GM19467 (cell line): ENCODE data around the gene KLHL29.

Experiments
- ATAC-seq: cut with Tn5 transposase; IDR thresholded peaks from one replicate; pipeline ENCODE4 v1.9.1; 2021; ENCODE audit warnings: mild to moderate bottlenecking, moderate library complexity; ENCODE audit not compliant: unreplicated experiment

KLHL29 gene

DNA sequence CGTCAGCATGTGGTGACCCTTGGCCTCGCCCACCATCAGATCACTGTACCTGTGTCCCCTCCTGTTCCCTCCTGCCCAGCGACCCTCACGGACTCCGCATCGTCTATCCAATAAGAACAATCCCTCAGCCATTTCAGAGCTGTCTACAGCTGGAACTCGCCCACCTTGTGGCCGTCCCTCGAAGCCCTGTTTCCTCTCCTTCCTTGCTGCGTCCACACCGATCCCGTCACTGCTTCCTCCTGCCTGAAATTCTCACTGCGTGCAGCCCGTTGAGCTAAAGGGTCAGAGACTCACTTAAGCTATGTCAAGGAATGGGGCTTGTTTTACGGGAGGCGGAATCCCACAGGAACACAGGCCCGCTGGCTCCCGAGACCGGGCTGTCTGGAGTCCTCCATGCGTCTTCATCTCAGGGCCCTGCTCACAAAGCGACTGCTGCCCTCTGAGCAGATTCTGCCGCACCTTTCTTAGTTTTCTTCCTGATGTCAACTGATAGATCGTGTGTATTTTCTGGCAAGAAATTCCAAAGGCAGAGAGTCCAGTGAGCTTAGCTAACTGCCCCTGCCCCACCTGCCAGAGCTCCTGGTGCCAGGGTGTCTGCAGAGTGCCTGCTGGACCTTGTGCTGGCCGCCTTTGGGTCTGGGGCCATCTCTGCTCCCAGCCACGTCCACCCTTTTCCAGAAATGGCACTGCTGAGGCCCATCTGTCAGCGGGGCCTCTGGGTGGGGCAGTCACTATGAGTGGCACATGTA, 35.3 kb downstream of the KLHL29 start:
- no peak for ATAC-seq

DNA sequence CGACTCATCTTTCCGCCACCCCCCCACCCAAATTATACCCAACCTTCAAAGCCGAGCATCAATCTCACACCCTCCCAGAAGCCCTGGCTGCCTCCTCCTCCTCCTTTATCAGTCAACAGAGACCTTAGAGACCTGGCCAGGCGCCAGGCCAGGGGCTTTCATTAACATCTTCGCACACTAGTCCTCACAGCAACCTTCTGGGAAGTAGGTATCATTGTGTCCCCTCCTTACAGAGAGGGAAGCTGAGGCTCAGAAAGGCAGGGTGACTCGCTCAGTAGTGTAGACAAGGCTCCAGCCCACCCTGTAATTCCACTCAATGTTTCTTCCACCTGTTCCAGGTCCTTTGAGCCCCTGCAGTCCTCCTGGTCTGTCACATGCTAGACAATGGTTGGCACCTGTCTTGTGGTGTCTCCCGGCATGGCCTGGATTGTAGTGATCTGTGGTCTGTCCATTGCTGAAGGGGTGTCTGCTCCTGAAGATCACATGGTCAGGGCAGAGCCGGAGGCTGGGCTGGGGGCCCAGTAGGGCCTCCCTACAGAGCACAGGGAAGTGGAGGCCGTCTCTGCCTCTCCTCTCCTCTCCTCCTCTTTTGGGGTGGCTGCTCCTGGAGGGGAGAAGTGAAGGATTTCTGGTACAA, 36.0 kb downstream of the KLHL29 start:
- ATAC-seq: no peak

DNA sequence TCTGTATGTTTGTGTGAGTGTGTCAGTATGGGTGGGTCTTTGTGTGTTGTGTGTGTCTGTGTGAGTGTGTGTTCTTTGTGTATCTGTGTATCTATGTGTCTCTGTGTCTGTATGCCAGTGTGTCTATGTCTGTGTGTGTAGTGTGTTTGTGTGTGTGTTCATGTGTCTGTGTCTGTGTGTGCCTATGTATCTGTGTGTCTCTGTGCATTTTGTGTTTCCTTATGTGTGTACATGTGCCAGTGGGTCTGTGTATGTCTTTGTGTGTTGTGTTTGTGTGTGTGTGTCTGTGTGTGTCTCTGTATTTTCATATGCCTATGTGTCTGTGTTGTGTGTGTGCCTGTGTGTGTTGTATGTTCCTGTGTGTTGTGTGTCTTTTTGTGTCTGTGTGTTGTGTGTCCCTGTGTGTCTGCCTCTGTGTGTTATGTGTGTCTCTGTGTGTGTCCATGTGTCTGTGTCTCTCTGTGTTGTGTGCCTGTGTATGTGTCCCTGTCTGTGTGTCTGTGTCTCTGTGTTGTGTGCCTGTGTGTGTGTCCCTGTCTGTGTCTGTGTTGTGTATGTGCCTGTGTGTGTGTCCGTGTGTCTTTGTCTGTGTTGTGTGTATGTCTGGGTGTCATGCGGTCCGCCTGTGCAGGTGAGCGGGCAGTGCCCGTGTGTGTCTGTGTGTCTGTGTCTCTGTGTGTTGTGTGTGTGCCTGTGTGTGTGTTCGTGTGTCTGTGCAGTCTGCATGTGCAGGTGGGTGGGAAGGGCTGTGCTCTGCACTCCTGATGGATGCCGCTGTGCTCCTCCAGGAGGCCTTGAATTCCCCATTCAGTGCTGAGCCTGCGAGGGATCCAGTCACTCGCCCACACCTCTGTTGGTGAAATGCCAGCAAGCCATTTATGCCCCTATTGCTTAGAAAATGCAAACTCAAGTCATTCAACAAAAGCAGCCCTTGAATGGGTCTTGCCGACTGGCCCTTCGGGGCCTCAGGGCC, 37.4 kb downstream of the KLHL29 start:
- no peak for ATAC-seq

DNA sequence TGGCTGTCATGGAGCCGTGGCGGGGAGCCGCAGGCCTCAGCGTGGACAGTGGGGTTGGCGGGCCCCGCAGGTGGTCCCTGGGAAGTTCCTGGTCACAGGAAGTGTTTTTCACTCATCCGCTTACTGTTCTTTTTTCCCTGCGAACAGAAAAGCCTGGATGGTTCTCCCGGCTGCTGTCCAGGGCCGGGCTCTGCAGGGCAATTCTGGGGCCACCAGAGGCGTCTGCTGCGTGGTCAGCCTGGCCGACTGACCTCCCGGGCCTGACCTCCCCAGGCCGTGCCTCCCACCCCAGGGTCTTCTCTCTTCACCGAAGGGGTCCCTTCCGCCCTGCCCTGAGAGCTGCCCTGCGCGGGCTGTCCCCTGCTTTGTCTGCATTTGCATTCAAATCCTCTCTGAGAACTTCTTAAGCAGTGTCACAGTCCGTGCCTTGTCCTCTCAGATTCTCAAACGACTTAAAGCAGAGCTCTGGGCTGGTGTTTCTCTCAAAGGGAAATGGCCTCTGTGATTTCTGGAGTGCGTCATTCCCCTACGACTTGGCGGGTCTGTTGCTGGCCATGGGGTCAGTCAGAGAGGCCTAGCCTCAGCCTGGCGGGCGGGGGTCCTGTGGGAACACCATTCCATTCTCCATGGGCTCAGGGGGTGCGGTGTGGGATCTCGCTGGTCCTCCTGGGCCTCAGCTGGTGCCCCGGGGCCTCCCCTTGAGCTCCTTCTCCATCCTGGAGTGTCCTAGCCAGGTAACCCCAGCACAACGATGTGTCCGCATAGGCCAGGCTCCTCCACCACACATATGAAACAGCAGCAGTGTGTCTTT, 38.3 kb downstream of the KLHL29 start:
- no peak for ATAC-seq

DNA sequence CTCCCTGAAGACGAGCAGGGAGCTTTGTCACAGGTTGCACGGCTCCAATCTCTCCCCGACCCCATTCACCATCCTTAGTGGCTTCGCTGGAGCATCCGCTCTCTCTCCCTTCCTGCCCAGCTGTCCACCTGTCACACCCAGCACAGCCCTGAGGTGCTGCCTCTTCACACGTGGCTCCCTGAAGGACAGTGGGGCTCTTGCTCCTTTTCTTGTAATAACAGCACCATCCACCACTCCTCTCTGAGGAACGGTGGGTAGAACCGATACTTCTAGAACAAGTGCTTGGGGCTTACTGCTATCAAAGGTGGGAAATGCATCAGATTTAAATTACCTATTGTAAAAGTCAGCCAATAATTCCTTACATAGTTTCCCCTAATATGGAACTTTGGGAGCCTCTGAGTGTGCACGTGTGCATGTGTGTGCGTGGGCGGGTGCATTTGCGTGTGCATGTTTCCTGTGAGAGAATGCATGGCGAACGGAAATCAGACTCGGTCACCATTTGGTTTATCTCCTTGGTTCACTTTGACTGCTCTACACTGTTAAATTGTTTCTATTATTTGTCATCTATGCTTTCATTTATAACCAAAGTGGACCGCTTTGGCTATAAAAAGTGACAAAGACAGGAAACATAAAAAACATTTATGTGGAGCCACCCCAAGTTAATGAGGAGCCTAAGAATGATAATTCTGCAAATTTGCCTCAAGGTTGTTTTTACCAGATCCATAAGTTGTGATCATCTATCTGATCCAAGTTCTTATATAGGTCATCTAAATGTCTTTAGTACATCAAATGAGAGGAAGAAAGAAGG, 39.1 kb downstream of the KLHL29 start:
- no peak for ATAC-seq

DNA sequence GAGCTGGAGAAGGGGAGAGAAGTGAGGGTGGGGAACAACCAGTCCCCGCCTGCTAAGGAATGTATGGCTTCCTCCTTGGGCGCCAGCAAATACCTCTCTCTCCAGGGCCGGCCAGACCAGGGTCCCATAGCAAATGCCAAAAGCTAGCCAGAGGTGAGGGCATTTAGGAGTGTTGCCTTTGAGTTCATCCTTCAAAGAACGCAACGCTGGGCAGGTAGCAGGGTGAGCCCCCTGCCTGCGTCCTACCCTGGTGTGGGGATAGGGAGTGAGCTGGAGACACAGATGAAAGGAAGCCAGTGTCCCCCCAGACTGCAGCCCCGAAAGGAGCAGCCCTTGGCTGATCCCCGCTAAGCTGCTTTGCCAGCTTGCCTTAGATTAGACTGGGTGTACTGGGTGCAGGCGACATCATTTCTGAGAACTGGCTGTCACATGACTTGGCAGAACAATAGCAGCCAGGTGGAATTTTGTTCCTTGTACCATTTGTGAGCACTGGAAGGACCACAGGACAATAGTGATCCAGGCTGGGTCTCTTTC, 40.4 kb downstream of the KLHL29 start:
- ATAC-seq: no peak

DNA sequence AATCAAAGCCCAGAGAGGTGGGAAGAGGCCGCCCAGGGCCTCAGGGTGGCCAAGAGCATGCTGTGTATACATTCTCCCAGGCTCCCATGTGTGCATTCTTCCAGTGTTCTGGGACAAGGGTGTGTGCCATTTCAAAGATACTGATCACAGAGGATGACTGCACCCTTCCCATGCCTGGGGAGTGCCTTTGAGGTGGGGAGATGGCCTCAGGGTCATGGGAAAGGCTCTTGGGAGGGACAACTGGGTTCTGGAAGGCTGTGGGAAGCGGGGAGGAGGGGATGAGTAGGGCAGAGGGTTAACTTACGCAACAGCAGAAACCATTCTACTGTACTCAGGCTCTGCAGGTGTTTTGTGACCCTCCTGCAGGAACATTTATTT, 40.9 kb downstream of the KLHL29 start:
- no peak for ATAC-seq

DNA sequence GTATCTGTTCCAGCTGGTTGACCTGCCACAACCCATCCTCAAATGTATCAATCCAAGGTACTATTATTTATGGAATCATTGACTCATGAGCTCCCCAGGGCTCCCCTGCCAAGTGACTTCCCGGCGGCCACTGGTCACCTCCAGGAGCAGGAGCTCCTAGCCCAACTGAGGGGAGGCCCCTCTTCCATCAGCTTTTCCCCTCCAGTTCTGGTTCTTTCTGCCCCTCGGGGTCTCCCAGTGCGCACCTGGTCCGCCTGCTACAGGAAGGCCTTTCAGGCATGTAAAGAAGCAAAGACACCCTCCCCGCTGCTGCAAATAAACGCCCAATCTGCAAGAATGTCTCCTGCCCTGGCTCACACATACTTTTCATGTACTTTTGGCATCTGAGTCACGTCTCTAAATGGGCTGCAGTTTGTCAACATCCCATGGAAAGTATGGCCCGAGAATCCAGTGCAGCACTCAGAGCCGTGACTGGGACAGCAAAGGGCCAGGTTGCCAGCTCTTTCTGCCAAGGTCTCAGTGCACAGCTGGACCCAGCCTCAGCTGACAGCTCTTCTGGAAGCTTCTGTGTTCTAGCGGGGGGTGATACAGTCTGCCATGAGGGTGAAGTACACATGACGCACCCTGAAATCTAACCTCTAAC, 41.4 kb downstream of the KLHL29 start:
- ATAC-seq: no peak

DNA sequence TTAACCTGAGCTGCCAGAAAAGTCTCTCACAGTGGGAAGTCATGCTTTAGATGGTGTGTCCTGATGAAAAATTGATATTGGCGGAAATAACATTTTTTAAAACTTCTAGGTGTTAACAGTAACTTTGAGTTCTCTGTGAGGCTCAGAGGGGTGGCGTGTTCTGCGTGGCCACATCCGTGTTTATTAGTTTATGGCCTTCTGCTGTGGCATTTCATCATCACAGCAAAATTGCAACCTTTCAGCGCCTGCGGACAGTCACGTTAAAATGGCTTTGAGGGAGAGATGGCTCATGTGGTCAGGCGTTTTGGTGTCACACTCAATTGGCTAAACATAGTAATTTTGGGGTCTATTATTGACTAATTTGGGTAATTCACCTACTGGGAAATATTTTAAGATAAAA, 42.4 kb downstream of the KLHL29 start:
- ATAC-seq: no peak

DNA sequence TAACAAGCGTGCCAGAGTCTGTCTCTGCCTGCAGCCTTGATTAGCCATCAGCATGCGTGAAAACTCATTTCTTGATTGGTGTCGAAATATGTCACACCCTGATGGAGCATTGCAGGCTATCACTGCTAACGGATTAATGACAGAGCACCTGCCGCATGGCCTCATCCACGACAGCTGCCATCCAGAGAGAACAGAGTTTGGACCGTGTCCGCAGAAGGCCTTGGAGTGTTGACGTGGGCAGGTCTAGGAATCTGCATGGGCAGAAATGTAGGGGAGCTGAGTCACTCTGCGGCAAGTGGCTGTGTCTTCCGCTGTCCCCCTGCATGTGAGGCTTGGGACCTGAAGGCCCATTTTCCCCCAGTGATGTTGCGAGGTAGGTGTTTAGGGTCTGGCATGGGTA, 43.0 kb downstream of the KLHL29 start:
- no peak for ATAC-seq

DNA sequence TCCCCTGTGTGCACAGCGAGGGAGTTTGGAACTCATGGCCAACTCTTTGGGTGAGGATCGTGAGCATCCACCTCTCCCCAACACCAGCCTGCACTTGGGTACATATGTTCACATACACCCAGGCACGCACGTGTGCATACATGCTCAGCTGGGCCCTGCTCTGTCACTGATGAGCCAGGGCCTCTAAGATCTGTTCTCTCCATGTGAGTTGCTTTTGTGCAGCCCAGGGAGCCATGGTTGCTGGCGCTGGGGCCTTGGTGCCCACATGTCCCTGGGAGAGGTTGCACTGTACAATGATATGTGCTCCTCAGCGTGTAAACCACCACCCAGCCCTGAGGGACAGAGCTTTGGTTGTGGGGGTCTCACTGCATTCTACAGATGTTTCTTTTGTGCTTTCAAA, 44.1 kb downstream of the KLHL29 start:
- no peak for ATAC-seq

DNA sequence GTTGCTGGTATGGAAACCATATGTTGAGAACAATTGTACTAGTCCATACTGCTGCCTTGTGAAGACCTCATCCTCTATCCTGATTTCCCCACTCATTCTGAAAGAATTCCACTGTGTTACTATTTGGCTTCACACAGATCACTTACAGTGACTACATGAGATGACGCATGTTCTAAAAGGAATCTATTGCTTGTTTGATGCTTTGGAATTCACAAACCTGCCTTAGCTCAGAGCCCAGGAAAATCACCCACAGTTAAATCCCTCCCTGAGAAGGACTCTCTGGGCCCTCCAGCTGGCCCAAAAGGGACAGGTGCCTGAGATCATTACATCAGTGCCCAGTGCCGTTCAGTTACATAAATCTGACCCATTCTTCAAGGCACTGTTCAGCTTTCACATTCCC, 45.3 kb downstream of the KLHL29 start:
- no peak for ATAC-seq

DNA sequence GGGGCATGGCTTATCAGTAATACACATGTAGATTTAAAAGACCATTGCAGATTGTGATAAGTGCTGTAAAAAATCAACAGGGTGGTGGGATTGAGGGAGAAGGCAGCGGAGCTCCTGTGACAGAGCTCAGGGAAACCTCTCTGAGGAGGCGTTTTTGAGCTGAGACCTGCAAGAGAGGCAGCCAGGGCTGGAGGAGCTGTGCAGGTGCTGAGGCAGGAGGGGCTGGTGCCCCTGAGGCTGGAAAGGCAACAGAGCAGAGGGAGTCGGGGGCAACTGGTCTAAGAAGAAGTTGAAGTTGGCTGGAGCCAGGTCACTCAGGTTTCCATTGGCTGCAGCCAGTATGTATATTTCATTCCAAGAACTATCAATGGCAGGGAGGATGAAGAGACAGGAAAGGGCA, 47.6 kb downstream of the KLHL29 start:
- ATAC-seq: no peak

DNA sequence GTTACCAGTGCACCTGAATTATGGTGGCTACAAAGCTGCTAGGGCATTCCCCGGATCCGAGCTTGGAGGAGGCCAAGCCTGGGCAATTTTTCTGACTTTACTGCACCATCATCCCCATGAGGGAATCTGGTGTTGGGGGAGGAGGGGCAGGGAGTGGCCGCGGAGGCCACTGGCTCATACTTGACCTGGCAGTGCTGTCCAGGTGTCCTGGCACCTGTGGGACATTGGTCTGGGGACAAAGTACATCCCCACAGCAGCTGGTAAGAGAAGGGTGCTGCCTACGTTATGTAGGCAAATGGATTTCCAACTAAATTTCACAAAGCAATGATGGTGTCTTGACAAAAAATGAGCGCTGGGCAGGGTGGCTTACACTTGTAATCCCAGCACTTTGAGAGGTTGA, 48.3 kb downstream of the KLHL29 start:
- no peak for ATAC-seq

DNA sequence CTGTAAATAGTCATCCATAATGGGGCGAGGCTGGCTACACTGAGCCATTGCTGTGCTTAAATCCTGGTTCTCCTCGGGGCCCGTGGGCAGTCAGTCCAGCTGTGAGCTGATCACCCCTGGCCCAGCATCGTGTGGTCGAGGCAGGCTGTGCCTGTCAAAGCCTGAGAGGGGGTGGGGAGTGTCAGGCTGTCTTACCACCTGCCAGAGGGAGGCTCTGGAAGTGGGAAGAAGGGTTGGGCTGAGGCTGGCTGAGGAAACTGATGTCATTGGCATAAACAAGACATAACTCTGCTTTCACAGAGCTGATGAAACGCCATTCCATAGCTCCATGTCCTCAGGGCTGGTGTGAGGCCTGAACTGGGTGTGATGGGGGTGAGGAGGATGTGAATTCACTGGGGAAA, 49.7 kb downstream of the KLHL29 start:
- ATAC-seq: no peak

DNA sequence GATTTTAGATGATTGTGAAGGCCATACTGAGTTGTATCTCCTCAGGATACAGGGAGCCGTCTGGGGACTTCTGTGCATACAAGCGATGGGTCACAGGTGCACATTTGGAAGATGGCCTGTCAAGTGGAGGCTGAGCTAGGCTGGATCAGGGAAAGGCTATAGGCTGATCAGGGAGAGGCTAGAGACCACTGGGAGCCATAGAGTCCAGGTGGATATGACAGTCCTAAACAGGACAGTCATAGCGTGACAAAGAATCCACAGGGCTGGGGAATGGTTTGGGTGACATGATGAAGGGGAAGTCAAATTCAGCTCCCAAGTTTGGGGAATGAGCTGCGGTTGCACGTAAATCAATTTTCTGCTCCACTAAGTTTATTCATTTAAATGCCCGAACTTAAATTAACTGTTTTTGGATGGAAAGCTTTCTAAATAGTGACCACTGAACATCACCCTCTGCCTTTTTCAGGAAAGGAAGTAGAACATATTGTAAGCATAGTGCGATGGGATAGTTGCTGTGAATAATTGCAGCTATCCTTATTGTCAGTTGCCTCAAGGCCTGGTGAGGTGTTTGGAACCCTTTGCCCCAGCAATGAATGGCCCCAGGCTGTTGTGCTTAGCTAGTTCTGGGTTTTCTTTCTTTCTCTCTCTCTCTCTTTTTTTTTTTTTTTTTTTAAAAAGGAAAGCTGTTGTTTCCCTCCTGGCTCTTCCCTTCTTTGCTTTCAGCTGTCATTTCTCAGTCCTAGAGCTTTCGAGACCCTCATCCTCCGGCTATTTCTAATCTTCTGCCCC, 50.5 kb downstream of the KLHL29 start:
- ATAC-seq: no peak

DNA sequence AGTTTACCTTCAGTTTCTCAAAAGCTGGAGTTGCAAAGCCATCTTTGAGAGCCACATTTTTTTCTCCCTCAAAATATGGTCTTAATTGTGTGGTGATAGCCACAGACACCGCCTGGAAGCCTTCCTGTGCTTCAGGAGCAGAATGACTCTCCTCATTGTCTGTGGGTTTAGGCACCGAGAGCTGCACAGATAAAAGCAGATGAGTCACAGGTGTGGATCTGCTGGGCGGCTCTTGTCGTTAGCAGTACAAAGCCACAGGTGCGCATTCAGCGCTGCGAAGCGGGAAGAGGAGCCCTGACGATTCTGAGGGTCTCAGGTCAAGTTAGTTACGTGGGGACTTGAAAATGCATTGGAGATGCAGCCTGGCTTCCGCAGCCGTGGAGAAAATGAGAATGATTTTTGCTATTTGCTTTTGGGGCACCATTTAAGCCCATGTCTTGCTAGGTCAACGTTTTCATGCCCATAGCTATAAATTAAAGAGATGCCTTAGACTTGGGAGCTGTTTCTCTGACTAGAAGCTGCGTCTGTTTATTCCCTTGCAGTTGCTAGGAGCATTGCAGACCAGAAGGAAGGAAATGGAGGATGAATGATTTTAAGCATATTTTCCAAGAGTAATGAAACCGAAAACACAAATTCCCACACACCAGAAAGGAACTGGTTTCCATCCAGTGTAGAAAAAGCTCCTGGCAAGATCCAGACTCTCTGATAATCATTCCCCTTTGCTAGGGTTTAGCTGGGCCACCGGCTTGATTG, 51.5 kb downstream of the KLHL29 start:
- no peak for ATAC-seq

DNA sequence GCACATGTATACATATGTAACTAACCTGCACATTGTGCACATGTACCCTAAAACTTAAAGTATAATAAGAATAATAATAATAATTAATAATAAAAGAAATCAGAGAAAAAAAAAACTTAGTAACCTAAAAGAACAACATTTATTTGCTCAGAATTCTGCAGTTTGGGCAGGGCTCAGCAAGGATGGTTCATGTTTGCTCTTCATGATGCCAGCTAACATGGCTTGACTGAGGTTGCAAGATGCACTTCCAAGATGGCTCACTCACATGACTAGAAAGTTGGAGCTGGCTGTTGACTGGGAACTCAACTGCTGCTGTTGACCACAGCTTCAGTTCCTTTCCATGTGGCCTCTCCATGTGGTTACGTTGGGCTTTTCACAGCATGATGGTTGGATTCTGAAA, 56.4 kb downstream of the KLHL29 start:
- ATAC-seq: no peak
